Stomach (tissue), 4 donors: Measurements from ENCODE around the gene TPST1.

Experiments used
- EP300 ChIP-seq: sonication (generic); formaldehyde crosslinking; IDR thresholded peaks from one replicate; pipeline ENCODE4 v1.6.1; 2017; ENCODE audit warnings: antibody characterized with exemption
- POLR2A ChIP-seq, 4 donors: fragments of 450-650 bp; IDR thresholded peaks; one replicate each; pipeline ENCODE4 v1.6.1; 2016; ENCODE audit warnings: antibody characterized with exemption in 4 of 4, control low read depth in 2 of 4, mild to moderate bottlenecking in 1 of 4, moderate library complexity in 1 of 4
- POLR2AphosphoS5 ChIP-seq, 3 donors: sonication (generic); formaldehyde crosslinking; IDR thresholded peaks; one replicate each; pipeline ENCODE4 v1.6.1; 2016; ENCODE audit warnings: antibody characterized with exemption in 3 of 3
- TF ChIP-seq, protein P1 (sequence below), 7 experiments: fragments of 450-650 bp in 4 of 7; fragments of 200-600 bp in 3 of 7; sonication (generic) in 3 of 7; IDR thresholded peaks; one replicate each; pipeline ENCODE4 v1.5.1; 2016 to 2019; ENCODE audit warnings: antibody characterized with exemption in 7 of 7, control low read depth in 2 of 7, mild to moderate bottlenecking in 1 of 7

DNA sequence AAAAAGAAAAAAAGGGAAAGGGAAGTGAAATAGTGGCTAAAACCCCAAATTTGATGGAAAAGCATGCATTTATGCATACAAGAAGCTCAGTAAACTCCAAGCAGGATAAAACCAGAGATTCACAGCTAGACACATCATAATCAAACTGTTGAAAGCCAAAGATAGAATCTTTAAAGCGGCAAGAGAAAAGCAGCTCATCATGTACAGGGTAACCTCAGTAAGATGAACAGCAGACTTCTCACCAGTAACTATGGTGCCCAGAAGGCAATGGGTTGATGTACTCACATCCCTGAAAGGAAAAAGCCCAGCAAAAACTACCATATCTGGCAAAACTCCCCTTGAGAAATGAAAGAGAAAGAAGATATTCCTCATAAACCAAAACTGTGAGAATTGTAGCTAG lies 60.4 kb downstream of the TPST1 start:
- TF ChIP-seq, protein P1, sequence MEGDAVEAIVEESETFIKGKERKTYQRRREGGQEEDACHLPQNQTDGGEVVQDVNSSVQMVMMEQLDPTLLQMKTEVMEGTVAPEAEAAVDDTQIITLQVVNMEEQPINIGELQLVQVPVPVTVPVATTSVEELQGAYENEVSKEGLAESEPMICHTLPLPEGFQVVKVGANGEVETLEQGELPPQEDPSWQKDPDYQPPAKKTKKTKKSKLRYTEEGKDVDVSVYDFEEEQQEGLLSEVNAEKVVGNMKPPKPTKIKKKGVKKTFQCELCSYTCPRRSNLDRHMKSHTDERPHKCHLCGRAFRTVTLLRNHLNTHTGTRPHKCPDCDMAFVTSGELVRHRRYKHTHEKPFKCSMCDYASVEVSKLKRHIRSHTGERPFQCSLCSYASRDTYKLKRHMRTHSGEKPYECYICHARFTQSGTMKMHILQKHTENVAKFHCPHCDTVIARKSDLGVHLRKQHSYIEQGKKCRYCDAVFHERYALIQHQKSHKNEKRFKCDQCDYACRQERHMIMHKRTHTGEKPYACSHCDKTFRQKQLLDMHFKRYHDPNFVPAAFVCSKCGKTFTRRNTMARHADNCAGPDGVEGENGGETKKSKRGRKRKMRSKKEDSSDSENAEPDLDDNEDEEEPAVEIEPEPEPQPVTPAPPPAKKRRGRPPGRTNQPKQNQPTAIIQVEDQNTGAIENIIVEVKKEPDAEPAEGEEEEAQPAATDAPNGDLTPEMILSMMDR (IDR thresholded peaks at IDR 0.05) = no peak
- no peak for TF ChIP-seq POLR2A (IDR thresholded peaks at IDR 0.05)
- TF ChIP-seq POLR2AphosphoS5 (IDR thresholded peaks at IDR 0.05) = no peak
- no peak for TF ChIP-seq EP300
